PC-3 (cell line): ENCODE measurements around the gene MARCHF6.

Source experiments
- CTCF ChIP-seq: fragments of 300-600 bp; sonication (generic); conservative IDR thresholded peaks from 2 replicates; pipeline ENCODE4 v1.5.1; 2017; ENCODE audit warnings: antibody characterized with exemption, low read depth, mild to moderate bottlenecking, low read length
- EZH2 ChIP-seq: fragments of 300-600 bp; sonication (generic); IDR thresholded peaks from one replicate; pipeline ENCODE4 v1.6.1; 2017; ENCODE audit warnings: antibody characterized with exemption, mild to moderate bottlenecking, low read length; ENCODE audit not compliant: unreplicated experiment
- EZH2phosphoT487 ChIP-seq: fragments of 300-600 bp; sonication (generic); IDR thresholded peaks from 2 replicates; pipeline ENCODE4 v1.6.1; 2018; ENCODE audit warnings: mild to moderate bottlenecking, antibody characterized with exemption, low read length, borderline replicate concordance

- TF ChIP-seq EZH2 (no peak), CTCF (no peak), EZH2phosphoT487 (no peak)
Observed at GRCh38 chr5:10354048-10354872, 765 bp downstream of the MARCHF6 start.
